GM23248 (cell line): Measurements from ENCODE around the gene SEMA5A.

Experiments
- EZH2 ChIP-seq: fragments of 200-600 bp; sonication (generic); IDR thresholded peaks from 2 replicates; pipeline ENCODE4 v1.6.1; 2018; ENCODE audit warnings: antibody characterized with exemption, mild to moderate bottlenecking; ENCODE audit not compliant: insufficient read depth, poor library complexity, severe bottlenecking
- EZH2phosphoT487 ChIP-seq: fragments of 200-600 bp; sonication (generic); IDR thresholded peaks from 2 replicates; pipeline ENCODE4 v1.6.1; 2018; ENCODE audit warnings: antibody characterized with exemption, moderate library complexity, mild to moderate bottlenecking, low read depth; ENCODE audit not compliant: insufficient read depth

GRCh38 chr5:9263656-9264055 lies 282.2 kb downstream of the SEMA5A start:
- TF ChIP-seq EZH2, result no peak
- TF ChIP-seq EZH2phosphoT487, result no peak
